ENCODE measurements around the gene ACACB. TPM values are rescaled to one million over a fixed set of nuclear protein-coding genes. Genes with fewer than 3 reads are reported as not detected.
A peak's percentile ranks its signal among the peaks of the same experiment; 100 is the strongest.

ACACB gene
- total RNA-seq, 1 donor from 2014 or later, result 0.84 TPM

DNA sequence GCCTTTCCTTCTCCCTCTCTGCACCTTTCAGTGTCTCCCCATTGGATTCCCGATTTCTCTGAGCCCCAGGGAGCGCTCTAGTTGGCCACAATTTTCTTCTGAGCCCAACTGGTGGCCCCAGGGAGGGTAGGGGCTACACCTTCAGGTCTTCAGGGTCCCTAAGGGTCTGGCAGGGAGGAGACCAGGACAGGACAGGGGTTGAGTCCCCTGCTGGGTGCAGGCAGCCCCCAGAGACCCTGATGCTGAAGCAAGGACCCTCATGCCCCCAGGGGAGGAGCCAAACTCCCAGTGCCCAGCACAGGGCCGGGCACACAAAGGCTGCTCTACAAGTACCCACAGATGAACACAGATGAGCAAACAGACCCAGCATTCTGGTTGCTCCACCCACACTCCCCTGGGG is 180.0 kb downstream of the ACACB start:
- H3K4me3 ChIP-seq (ENCODE audit: low read depth, low read length), result no peak overlapping the region
- TF ChIP-seq, protein P1, sequence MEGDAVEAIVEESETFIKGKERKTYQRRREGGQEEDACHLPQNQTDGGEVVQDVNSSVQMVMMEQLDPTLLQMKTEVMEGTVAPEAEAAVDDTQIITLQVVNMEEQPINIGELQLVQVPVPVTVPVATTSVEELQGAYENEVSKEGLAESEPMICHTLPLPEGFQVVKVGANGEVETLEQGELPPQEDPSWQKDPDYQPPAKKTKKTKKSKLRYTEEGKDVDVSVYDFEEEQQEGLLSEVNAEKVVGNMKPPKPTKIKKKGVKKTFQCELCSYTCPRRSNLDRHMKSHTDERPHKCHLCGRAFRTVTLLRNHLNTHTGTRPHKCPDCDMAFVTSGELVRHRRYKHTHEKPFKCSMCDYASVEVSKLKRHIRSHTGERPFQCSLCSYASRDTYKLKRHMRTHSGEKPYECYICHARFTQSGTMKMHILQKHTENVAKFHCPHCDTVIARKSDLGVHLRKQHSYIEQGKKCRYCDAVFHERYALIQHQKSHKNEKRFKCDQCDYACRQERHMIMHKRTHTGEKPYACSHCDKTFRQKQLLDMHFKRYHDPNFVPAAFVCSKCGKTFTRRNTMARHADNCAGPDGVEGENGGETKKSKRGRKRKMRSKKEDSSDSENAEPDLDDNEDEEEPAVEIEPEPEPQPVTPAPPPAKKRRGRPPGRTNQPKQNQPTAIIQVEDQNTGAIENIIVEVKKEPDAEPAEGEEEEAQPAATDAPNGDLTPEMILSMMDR (IDR thresholded peaks at IDR 0.05; ENCODE audit: insufficient read depth, low read length, poor library complexity, severe bottlenecking), result no peak
- H3K36me3 ChIP-seq (ENCODE audit: control insufficient read depth, insufficient read depth, low read length), result no peaks in the 10 kb centered on the region
- DNase-seq (ENCODE audit: low read depth), result no peak
- H3K27me3 ChIP-seq (ENCODE audit: control insufficient read depth, insufficient read depth, low read length), result peaks cover 6% of the 10 kb centered on the region

DNA sequence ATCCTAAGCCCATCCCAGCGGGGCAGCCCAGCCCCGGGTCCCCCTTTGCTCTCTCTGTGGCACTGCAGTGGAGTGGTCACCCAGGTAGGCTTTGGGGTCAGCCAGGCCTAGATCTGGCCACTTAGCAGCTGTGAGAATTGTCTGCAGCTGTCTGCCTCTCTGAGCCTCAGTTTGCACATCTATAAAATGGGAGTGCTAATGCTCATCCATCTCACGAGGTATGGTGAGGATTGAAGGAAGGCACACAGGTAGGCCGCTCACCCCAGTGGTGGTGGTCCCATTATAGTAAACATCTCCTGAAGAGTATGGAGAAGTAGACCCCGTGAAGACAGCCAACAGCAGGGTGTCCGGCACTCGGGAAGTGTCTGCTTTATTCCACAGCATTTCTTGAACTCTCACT is 183.5 kb downstream of the ACACB start:
- Histone ChIP-seq H3K36me3 (ENCODE audit: control insufficient read depth, insufficient read depth, low read length) (no peaks in the 10 kb centered on the region), H3K4me3 (ENCODE audit: low read depth, low read length) (no peak overlapping the region), H3K27me3 (ENCODE audit: control insufficient read depth, insufficient read depth, low read length) (peaks cover 8% of the 10 kb centered on the region)
- TF ChIP-seq, protein P1 (IDR thresholded peaks at IDR 0.05; ENCODE audit: insufficient read depth, low read length, poor library complexity, severe bottlenecking), result no peak
- no peak for DNase-seq (ENCODE audit: low read depth)

DNA sequence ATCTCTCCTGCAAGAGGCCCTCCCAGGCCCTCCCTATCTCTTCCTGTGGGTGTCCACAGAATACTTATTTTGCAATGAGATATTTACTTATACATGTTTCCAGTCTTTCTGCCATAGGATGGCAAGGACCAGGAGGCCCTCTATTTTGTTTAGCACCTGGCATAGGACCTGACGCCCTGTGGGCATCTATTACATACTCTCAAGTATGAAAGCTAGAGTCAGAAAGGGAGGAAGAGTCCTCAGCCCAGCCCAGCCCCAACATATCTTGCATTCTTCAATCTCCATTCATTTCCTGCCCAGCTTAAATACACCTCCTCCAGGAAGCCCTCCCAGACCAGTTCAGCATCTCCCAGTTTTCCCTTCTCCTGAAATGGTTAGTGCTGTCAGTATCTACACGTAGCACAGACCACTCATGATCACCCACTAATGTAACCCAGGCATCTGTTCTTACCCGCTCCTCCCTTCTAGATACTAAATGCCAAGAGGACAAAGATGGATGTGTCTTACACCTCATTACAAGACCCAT is 185.3 kb downstream of the ACACB start:
- Histone ChIP-seq H3K36me3 (ENCODE audit: control insufficient read depth, insufficient read depth, low read length) (no peaks in the 10 kb centered on the region), H3K4me3 (ENCODE audit: low read depth, low read length) (no peak overlapping the region), H3K27me3 (ENCODE audit: control insufficient read depth, insufficient read depth, low read length) (peaks cover 19% of the 10 kb centered on the region)
- TF ChIP-seq, protein P1 (IDR thresholded peaks at IDR 0.05; ENCODE audit: insufficient read depth, low read length, poor library complexity, severe bottlenecking), result no peak
- no peak for DNase-seq (ENCODE audit: low read depth)

DNA sequence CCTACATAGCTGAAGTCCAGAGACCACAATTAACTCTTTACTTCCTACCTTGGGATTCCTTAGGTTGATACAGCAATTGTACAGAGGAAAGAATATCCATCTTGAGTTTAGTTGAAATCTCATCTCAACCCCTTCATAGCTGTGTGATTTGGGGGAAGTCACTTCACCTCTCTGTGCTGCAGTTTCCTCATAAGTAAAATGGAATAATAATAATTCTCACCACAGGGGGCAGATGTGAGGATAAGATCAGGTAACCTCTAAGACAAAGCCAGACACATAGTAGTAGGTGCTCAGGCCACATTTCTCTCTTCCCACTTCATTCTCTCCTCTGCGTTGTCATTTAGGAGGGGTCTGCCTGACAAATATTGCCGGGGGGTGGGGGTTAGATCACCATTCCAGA is 186.0 kb downstream of the ACACB start:
- DNase-seq (ENCODE audit: low read depth), result no peak
- TF ChIP-seq, protein P1 (IDR thresholded peaks at IDR 0.05; ENCODE audit: insufficient read depth, low read length, poor library complexity, severe bottlenecking), result peak; percentile 22
- Histone ChIP-seq H3K36me3 (ENCODE audit: control insufficient read depth, insufficient read depth, low read length) (no peaks in the 10 kb centered on the region), H3K27me3 (ENCODE audit: control insufficient read depth, insufficient read depth, low read length) (peaks cover 26% of the 10 kb centered on the region), H3K4me3 (ENCODE audit: low read depth, low read length) (no peak overlapping the region)

DNA sequence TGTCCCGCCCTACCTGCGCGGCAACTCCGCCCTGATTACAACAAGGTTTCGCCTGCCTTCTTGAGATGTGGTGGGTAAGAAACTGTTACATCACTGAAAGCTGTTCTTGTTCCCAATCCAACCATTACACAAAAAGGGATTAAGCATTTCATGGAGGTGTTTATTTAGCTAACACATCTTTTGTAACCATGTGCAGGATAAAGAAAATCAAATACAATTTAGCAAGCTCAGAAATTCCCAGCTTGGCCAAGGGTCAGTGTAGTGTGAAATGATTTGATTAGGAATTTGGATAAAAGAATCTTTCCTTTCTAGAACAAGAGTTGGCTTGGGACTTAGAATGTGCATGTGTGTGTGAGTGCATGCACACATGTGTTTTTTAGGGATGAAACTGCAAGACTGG is 186.4 kb downstream of the ACACB start:
- TF ChIP-seq, protein P1 (IDR thresholded peaks at IDR 0.05; ENCODE audit: insufficient read depth, low read length, poor library complexity, severe bottlenecking), result no peak
- peaks cover 30% of the 10 kb centered on the region for H3K27me3 ChIP-seq (ENCODE audit: control insufficient read depth, insufficient read depth, low read length)
- H3K4me3 ChIP-seq (ENCODE audit: low read depth, low read length), result no peak overlapping the region

DNA sequence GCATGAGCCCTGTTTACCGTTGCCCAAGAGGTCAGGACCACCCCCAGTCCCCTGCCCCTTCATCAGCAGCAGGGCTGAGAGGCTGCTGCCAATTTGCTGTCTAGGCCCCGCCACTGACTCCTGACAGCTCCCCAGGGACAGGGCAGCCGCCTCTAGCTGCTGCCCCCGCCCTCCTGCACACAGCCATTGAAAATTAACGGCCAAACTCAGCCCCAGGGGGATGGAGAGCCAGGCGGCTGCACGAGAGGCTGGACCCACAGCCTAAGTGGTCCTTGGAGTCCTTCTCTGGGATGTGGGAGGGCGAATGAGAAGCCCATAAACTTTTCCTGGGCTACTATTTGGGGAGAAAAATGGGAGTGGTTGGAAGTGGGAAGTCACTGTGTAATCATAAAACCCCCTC is 188.1 kb downstream of the ACACB start:
- no peak for DNase-seq (ENCODE audit: low read depth)
- H3K27me3 ChIP-seq (ENCODE audit: control insufficient read depth, insufficient read depth, low read length), result peaks cover 45% of the 10 kb centered on the region
- TF ChIP-seq, protein P1 (IDR thresholded peaks at IDR 0.05; ENCODE audit: insufficient read depth, low read length, poor library complexity, severe bottlenecking), result no peak
- H3K36me3 ChIP-seq (ENCODE audit: control insufficient read depth, insufficient read depth, low read length), result no peaks in the 10 kb centered on the region
- H3K4me3 ChIP-seq (ENCODE audit: low read depth, low read length), result no peak overlapping the region

More for the DNA sequence above, 186.4 kb downstream of the ACACB start:
- H3K36me3 ChIP-seq (ENCODE audit: control insufficient read depth, insufficient read depth, low read length), result no peaks in the 10 kb centered on the region
- no peak for DNase-seq (ENCODE audit: low read depth)
